ENCODE measurements around the gene NIPAL4. TPM values are rescaled to one million over a fixed set of nuclear protein-coding genes. Genes with fewer than 3 reads are reported as not detected.

NIPAL4 gene
- total RNA-seq, 1 donor from 2014 or later, result 2.8 TPM

GRCh38 chr5:157463081-157463480 lies 3.1 kb downstream of the NIPAL4 start:
- POLR2A ChIA-PET, result interaction anchor here (0.9 to 1.7 kb wide), 2 partner anchors 22 to 118 kb away, joined by 3 to 5 read pairs; no protein-coding TSS in a partner anchor
- Mint-ChIP-seq H3K27ac (no peak overlapping the region), H3K4me1 (peaks cover 68% of the 10 kb centered on the region), H3K4me3 (no peak overlapping the region), H3K36me3 (ENCODE audit: low read depth) (peaks cover 32% of the 10 kb centered on the region), H3K9me3 (no peaks in the 10 kb centered on the region), H3K27me3 (no peaks in the 10 kb centered on the region)
- DNase-seq (no peak), ATAC-seq (ENCODE audit: low read depth) (no peak)
- no peak for TF ChIP-seq CTCF (IDR thresholded peaks at IDR 0.05)
- intact Hi-C loops (cut with micrococcal nuclease), result no loop called here
- CTCF ChIA-PET, result no interaction called here

GRCh38 chr5:157463621-157464518 lies 3.9 kb downstream of the NIPAL4 start:
- Mint-ChIP-seq H3K4me3 (peak overlapping the region; percentile 33), H3K4me1 (peaks cover 60% of the 10 kb centered on the region), H3K9me3 (no peaks in the 10 kb centered on the region), H3K27ac (peak overlapping the region; percentile 59), H3K27me3 (no peaks in the 10 kb centered on the region), H3K36me3 (ENCODE audit: low read depth) (peaks cover 39% of the 10 kb centered on the region)
- CTCF ChIA-PET, result interaction anchor here (0.8 to 1.0 kb wide), 2 partner anchors 13 to 32 kb away, joined by 3 read pairs; no protein-coding TSS in a partner anchor
- intact Hi-C loops (cut with micrococcal nuclease), result no loop called here
- DNase-seq, result no peak
- ATAC-seq (ENCODE audit: low read depth), result no peak
- POLR2A ChIA-PET, result interaction anchor here (0.9 to 1.7 kb wide), 3 partner anchors 22 to 268 kb away, joined by 3 to 5 read pairs (median 3); partner anchors contain the start of gene THG1L
- no peak for TF ChIP-seq CTCF (IDR thresholded peaks at IDR 0.05)

DNA sequence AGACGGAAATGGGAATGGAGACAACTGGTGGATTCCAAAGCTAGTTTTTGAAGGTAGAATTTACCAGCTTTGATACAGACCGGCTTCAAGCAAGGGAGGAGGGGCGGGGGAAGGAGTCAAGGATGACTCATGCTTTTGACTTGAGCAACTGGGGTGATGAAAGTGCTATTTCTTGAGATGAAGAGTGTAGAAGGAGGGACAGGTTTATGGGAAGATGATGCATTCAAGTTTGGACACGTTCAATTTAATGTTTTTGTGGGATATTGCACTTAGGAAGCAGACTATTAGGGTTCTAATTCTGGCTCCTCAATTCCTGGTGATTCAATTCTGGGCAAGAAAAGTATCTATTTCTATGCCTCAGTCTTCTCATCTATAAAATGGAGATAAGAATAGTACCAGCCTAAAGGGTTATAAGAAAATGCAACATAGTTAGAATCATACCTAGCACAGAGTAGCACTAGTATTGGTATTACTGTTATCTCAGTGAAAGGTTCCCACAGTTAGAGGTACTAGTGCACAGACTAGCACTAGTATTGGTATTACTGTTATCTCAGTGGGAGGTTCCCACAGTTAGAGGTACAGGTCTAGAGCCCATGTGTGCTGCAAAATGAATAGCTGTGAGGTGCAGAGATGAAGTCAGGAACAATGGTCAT lies 4.6 kb downstream of the NIPAL4 start:
- intact Hi-C loops (cut with micrococcal nuclease), result no loop called here
- DNase-seq, result no peak
- Mint-ChIP-seq H3K36me3 (ENCODE audit: low read depth) (peaks cover 42% of the 10 kb centered on the region), H3K4me3 (peak overlapping the region; percentile 33), H3K27me3 (no peaks in the 10 kb centered on the region), H3K9me3 (no peaks in the 10 kb centered on the region), H3K4me1 (peaks cover 53% of the 10 kb centered on the region), H3K27ac (peak overlapping the region; percentile 59)
- ChIA-PET CTCF (interaction anchor here (0.8 to 1.0 kb wide), 2 partner anchors 12 to 33 kb away, joined by 3 read pairs; no protein-coding TSS in a partner anchor), POLR2A (interaction anchor here (1.0 to 1.7 kb wide), 2 partner anchors 21 to 267 kb away, joined by 3 to 5 read pairs; partner anchors contain the start of gene THG1L)
- TF ChIP-seq CTCF (IDR thresholded peaks at IDR 0.05), result no peak
- peak; percentile 49 for ATAC-seq (ENCODE audit: low read depth)

DNA sequence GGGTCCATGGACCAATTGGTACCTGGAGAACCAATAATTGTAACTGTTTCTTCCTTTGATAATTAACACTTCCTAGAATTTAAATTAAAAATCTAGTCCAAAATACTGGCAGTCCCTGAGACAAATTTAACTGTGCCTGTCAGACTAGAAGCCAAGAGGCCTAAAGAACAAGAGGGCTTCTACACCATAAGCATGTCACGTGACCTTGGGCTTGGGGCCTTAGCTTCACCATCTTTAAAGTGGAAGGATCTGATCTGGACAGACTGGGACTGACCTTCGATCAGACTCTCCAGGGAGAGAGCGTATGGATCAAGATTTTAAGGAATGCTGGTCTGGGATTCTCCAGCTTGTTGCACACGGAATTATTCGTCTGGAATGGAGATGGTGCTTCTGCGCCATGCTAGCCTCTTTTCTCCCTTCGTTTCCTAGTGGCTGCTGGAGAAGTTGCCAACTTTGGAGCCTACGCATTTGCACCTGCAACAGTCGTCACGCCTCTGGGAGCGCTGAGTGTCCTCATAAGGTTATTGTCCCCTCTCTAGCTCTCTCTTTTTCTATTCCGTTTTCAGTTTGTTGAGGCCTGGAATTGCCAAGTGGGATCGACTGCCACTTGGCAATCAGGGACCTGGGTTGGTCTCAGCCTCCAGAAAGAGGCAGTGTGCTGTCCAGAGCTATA lies 8.4 kb downstream of the NIPAL4 start:
- Mint-ChIP-seq H3K4me1 (peaks cover 56% of the 10 kb centered on the region), H3K27ac (no peak overlapping the region), H3K4me3 (no peak overlapping the region), H3K27me3 (no peaks in the 10 kb centered on the region), H3K9me3 (no peaks in the 10 kb centered on the region), H3K36me3 (ENCODE audit: low read depth) (peaks cover 77% of the 10 kb centered on the region)
- TF ChIP-seq CTCF (IDR thresholded peaks at IDR 0.05), result no peak
- ChIA-PET POLR2A (interaction anchor here (0.5 kb wide), 1 partner anchor 122 kb away, joined by 8 read pairs; no protein-coding TSS in a partner anchor), CTCF (interaction anchor here (0.9 to 3.6 kb wide), 6 partner anchors 16 to 250 kb away, joined by 3 to 19 read pairs (median 4); no protein-coding TSS in a partner anchor)
- no peak for ATAC-seq (ENCODE audit: low read depth)
- intact Hi-C loops (cut with micrococcal nuclease), result no loop called here
- no peak for DNase-seq

Measured in activated B cell treated with CpG ODN at 0.5 μM for 24 hours (primary cell).